ENCODE measurements around the gene LINC01488. TPM values are rescaled to one million over a fixed set of nuclear protein-coding genes. Genes with fewer than 3 reads are reported as not detected.

Gene LINC01488
- total and polyA plus RNA-seq, 2 of the 13 experiments (the other 11 are each of a cell fraction or from before 2014, with no cell fraction given), result 0.26 to 0.58 TPM

- TF ChIP-seq THRA (CRISPR knock-in tag; IDR thresholded peaks at IDR 0.05; ENCODE audit: borderline replicate concordance) (peak; percentile 16; the same call in 1 of the 2 replicates), HOXA3 (CRISPR knock-in tag; IDR thresholded peaks at IDR 0.05) (no peak; the same call in 1 of the 2 replicates)
Observed at GRCh38 chr11:69485337-69486041, 4.0 kb downstream of the LINC01488 start (continued).

GRCh38 chr11:69486056-69486772, 4.8 kb downstream of the LINC01488 start:
- DNase-seq (ENCODE audit: low spot score) (no peak), ATAC-seq (no peak), FAIRE-seq (no peak)
- Histone ChIP-seq H3K4me1 (ENCODE audit: insufficient read depth, low read length) (peaks cover 48% of the 10 kb centered on the region), H3K9ac (ENCODE audit: insufficient read depth, low read depth, low read length) (no peak overlapping the region), H3K27ac (ENCODE audit: extremely low read length, insufficient read depth, low read length) (no peak overlapping the region), H2AFZ (ENCODE audit: low read length) (no peak overlapping the region), H4K20me1 (ENCODE audit: insufficient read depth, low read length) (no peaks in the 10 kb centered on the region), H3K79me2 (ENCODE audit: insufficient read depth, low read length) (no peaks in the 10 kb centered on the region), H3K4me2 (ENCODE audit: low read depth, low read length) (peak overlapping the region; percentile 57; the same call in 1 of the 2 replicates), H3K36me3 (replicated peaks in 1 of 2; ENCODE audit: control insufficient read depth in 1 of 2, insufficient read depth in 2 of 2, low read length in 2 of 2) (no peaks in the 10 kb centered on the region), H3K9me3 (ENCODE audit: low read length) (no peaks in the 10 kb centered on the region), H3K4me3 (replicated peaks in 1 of 3; ENCODE audit: insufficient read depth in 1 of 3, low read depth in 2 of 3, low read length in 3 of 3) (no peak overlapping the region), H3K27me3 (ENCODE audit: control insufficient read depth in 1 of 2, insufficient read depth in 2 of 2, low read length in 2 of 2) (no peaks in the 10 kb centered on the region)
- in situ Hi-C loops (cut with HindIII; ENCODE audit: extremely low pct_ligation_motif_present, low pct_unique_long_range_greater_than_20kb), result no loop called here
- CTCF ChIA-PET (ENCODE audit: low intra/inter-chr PET ratio, low total read pairs), result no interaction called here
- intact Hi-C loops (cut with micrococcal nuclease; ENCODE audit: unreplicated experiment), result no loop called here
- TF ChIP-seq PHF8 (CRISPR knock-in tag; IDR thresholded peaks at IDR 0.05) (peak; percentile 14; the same call in 1 of the 2 replicates), TOE1 (CRISPR knock-in tag; IDR thresholded peaks at IDR 0.05) (no peak), UBTF (CRISPR knock-in tag; IDR thresholded peaks at IDR 0.05) (0 out of 2 replicates have a peak, but pooled peaks have one; percentile 22)
- BruUV-seq (replicated peaks), result no TSS peak
- POLR2A ChIA-PET, result interaction anchor here (1.3 kb wide), 1 partner anchor 16 kb away, joined by 3 read pairs; no protein-coding TSS in a partner anchor
- WGBS (ENCODE audit: low lambda C conversion rate), result 63% methylated on average over 5 of the region's 17 CpGs
